GM10266 (cell line): ENCODE measurements around the gene ASIC1.

Experiments
- DNase-seq: peaks from one replicate; pipeline ENCODE4 v3.0.0; 2012; ENCODE audit errors: extremely low spot score
- CTCF ChIP-seq: IDR thresholded peaks from 2 replicates; pipeline ENCODE4 v1.5.1; 2012; ENCODE audit warnings: mild to moderate bottlenecking, low read depth; ENCODE audit not compliant: control insufficient read depth, insufficient read depth; ENCODE audit errors: missing control alignments

The ASIC1 gene

DNA sequence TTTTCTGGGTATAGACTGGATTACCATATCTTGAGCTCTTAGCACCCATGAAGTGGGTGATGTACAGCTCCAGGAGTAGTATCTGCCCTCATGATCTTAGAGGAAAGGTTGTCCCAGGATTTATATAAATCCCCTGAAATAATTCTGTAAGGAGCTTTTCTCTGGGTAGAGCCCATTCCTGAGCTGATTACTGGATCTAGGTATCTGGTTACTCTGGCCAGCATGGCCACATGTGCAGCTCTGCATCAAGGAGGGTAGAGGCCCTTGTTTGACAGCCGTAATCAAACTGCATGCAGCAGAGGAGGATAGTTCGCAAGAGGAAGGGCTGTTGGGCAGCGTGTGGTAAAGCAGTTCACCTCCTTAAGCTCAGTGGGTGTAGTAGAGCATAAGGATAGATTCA, 63.1 kb downstream of the ASIC1 start:
- no peak for DNase-seq

DNA sequence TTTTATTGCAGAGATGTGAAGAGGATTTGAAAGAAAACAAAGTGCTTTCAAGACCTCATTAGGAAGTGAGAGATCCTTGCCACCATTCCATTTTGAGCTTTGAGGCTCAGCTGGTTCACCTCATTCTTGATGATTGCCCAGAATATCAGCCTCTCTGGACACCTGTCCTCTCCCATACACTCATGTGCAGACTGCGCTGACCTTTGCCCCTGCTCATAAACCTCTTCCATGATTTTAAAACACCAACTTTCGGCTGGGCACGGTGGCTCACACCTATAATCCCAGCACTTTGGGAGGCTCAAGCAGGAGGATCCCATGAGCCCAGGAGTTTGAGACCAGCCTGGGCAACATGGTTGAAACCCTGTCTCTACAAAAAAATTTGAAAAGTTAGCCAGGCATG, 63.6 kb downstream of the ASIC1 start:
- DNase-seq: no peak
- no peak for TF ChIP-seq CTCF

More for the DNA sequence above, 63.1 kb downstream of the ASIC1 start:
- TF ChIP-seq CTCF: no peak

GRCh38 chr12:50121641-50122040, 64.2 kb downstream of the ASIC1 start:
- TF ChIP-seq CTCF: no peak
- DNase-seq: no peak

GRCh38 chr12:50123203-50123602, 65.8 kb downstream of the ASIC1 start:
- no peak for DNase-seq
- TF ChIP-seq CTCF: no peak

GRCh38 chr12:50127546-50127945, 70.2 kb downstream of the ASIC1 start:
- no peak for TF ChIP-seq CTCF
- DNase-seq: no peak

DNA sequence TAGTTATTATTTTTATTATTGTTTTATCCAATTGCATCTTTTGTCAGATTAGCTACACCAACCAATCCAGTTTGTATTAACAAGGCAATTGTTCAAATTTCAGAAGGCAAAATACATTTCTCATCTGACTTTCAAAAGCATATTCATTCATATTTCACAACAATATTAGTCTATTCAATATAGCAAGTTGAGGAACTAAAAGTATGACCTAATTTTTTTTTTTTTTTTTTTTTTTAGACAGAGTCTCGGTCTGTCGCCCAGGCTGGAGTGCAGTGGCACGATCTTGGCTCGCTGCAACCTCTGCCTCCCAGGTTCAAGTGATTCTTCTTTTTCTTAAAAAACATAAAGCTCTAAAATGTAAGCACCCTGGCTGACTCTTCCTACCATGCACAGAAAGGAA, 71.9 kb downstream of the ASIC1 start:
- no peak for TF ChIP-seq CTCF
- DNase-seq: no peak

GRCh38 chr12:50132505-50133135, 75.2 kb downstream of the ASIC1 start:
- peak; percentile 24 for DNase-seq
- TF ChIP-seq CTCF: peak; percentile 65
